ENCODE measurements around the gene SH3PXD2A. TPM values are rescaled to one million over a fixed set of nuclear protein-coding genes. Genes with fewer than 3 reads are reported as not detected.

SH3PXD2A gene
- total RNA-seq, 2 experiments from 2014 or later = 6.5 to 7.4 TPM

- H3K27ac Mint-ChIP-seq = no peak overlapping the region
- ATAC-seq (no peak), DNase-seq (no peak)
- TF ChIP-seq CTCF (IDR thresholded peaks at IDR 0.05) = no peak
- intact Hi-C loops (cut with micrococcal nuclease) = no loop called here
- no peaks in the 10 kb centered on the region for H3K4me1 Mint-ChIP-seq (ENCODE audit: low read depth)
- ChIA-PET CTCF (interaction anchor here (1.4 to 7.7 kb wide), 3 partner anchors 20 to 90 kb away, joined by 3 to 56 read pairs (median 15); no protein-coding TSS in a partner anchor), POLR2A (interaction anchor here (0.7 kb wide), 1 partner anchor 70 kb away, joined by 3 read pairs; no protein-coding TSS in a partner anchor)
- no peaks in the 10 kb centered on the region for H3K27me3 Mint-ChIP-seq
- H3K9me3 Mint-ChIP-seq = no peaks in the 10 kb centered on the region
- H3K36me3 Mint-ChIP-seq (ENCODE audit: low read depth) = no peaks in the 10 kb centered on the region
- H3K4me3 Mint-ChIP-seq = no peak overlapping the region
Observed at GRCh38 chr10:103597003-103597402, 258.4 kb downstream of the SH3PXD2A start.

GRCh38 chr10:103595933-103596726 is 259.2 kb downstream of the SH3PXD2A start:
- no peaks in the 10 kb centered on the region for H3K36me3 Mint-ChIP-seq (ENCODE audit: low read depth)
- H3K9me3 Mint-ChIP-seq = no peaks in the 10 kb centered on the region
- H3K4me3 Mint-ChIP-seq = no peak overlapping the region
- CTCF ChIA-PET = interaction anchor here (1.4 to 7.7 kb wide), 3 partner anchors 19 to 90 kb away, joined by 3 to 56 read pairs (median 15); no protein-coding TSS in a partner anchor
- no peak for TF ChIP-seq CTCF (IDR thresholded peaks at IDR 0.05)
- DNase-seq (no peak), ATAC-seq (no peak)
- H3K27me3 Mint-ChIP-seq = no peaks in the 10 kb centered on the region
- no peaks in the 10 kb centered on the region for H3K4me1 Mint-ChIP-seq (ENCODE audit: low read depth)
- POLR2A ChIA-PET = interaction anchor here (0.7 kb wide), 1 partner anchor 71 kb away, joined by 3 read pairs; no protein-coding TSS in a partner anchor
- H3K27ac Mint-ChIP-seq = no peak overlapping the region
- intact Hi-C loops (cut with micrococcal nuclease) = no loop called here

DNA sequence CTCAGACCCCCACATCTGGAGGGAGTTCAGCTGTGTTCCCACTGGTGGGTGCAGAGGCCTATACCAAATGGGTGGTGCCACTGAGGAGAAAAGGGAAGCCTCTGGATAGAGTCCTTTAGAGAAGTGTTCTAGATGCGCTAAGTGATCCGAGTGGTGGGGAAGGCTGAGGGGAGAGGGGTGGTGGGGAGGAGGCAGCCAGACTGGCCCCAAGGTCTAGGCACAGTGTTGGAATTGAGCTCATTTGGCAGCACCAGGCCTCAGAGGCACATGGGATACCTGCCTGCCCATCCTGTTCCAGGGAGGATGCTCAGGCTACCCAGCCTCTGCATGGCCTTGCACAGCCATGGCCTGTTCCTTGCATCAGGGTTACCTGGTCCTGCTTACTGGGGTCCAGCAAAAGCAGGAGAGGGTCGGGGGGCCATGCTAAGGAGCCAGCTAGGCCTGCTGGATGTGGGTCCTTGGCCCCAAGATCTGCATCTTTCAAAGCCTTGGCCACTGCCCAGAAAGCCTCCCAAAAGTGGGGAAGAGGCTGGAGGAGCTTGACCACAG is 262.3 kb downstream of the SH3PXD2A start:
- intact Hi-C loops (cut with micrococcal nuclease) = no loop called here
- no peaks in the 10 kb centered on the region for H3K36me3 Mint-ChIP-seq (ENCODE audit: low read depth)
- POLR2A ChIA-PET = interaction anchor here (0.6 to 1.6 kb wide), 3 partner anchors 9 to 526 kb away, joined by 3 to 5 read pairs (median 4); no protein-coding TSS in a partner anchor

GRCh38 chr10:103592186-103593021 is 263.0 kb downstream of the SH3PXD2A start:
- Mint-ChIP-seq H3K4me3 (no peak overlapping the region), H3K27ac (no peak overlapping the region), H3K27me3 (no peaks in the 10 kb centered on the region), H3K9me3 (no peaks in the 10 kb centered on the region), H3K4me1 (ENCODE audit: low read depth) (no peaks in the 10 kb centered on the region), H3K36me3 (ENCODE audit: low read depth) (no peaks in the 10 kb centered on the region)
- peak; percentile 91 for ATAC-seq
- ChIA-PET POLR2A (interaction anchor here (0.6 to 1.6 kb wide), 3 partner anchors 8 to 527 kb away, joined by 3 to 5 read pairs (median 4); no protein-coding TSS in a partner anchor), CTCF (interaction anchor here (0.6 to 7.7 kb wide), 36 partner anchors 8 to 141 kb away, joined by 3 to 56 read pairs (median 3); partner anchors contain the start of gene CALHM2)
- peak; percentile 73 for DNase-seq
- TF ChIP-seq CTCF (IDR thresholded peaks at IDR 0.05) = peak; percentile 66
- intact Hi-C loops (cut with micrococcal nuclease) = no loop called here

More for the DNA sequence above, 262.3 kb downstream of the SH3PXD2A start:
- Mint-ChIP-seq H3K27me3 (no peaks in the 10 kb centered on the region), H3K9me3 (no peaks in the 10 kb centered on the region), H3K27ac (no peak overlapping the region), H3K4me1 (ENCODE audit: low read depth) (no peaks in the 10 kb centered on the region), H3K4me3 (no peak overlapping the region)
- CTCF ChIA-PET = interaction anchor here (0.6 to 7.7 kb wide), 33 partner anchors 8 to 141 kb away, joined by 3 to 56 read pairs (median 3); partner anchors contain the start of gene CALHM2
- ATAC-seq (no peak), DNase-seq (no peak)
- TF ChIP-seq CTCF (IDR thresholded peaks at IDR 0.05) = no peak

All from activated CD8-positive, alpha-beta T cell treated with anti-CD3 and anti-CD28 coated beads for 36 hours (primary cell).